Natural killer cell (primary cell): Measurements from ENCODE around the gene ATF4. TPM values are rescaled to one million over a fixed set of nuclear protein-coding genes. Genes with fewer than 3 reads are reported as not detected.

Source experiments
- total RNA-seq, 4 donors: library from RNA; stranded (reverse); fragments of 120-200 nt in 1 of 4; gene quantifications; one replicate each; pipeline versions ENCODE4 v1.2.3 to v1.2.4, GENCODE V29; 2013 to 2022

Gene ATF4
- total RNA-seq, 3 donors from 2014 or later (not counting 1 experiment from before 2014, with no cell fraction given) = 235 to 242 (median 238) TPM

Other genes with a start within 250 kb of the ATF4 start
- gene RPL3, start 200.9 kb upstream of the ATF4 start, total RNA-seq = 1,000 to 10,000 TPM; 1,534 to 1,757 (median 1,614) TPM
- 10 to 100 TPM; 30.3 to 35.7 (median 31.3) TPM for gene SYNGR1, start 170.6 kb upstream of the ATF4 start, total RNA-seq
- gene TAB1, start 120.8 kb upstream of the ATF4 start, total RNA-seq = 10 to 100 TPM; 24.3 to 30.4 (median 24.8) TPM
- gene MGAT3, start 63.5 kb upstream of the ATF4 start, total RNA-seq = 10 to 100 TPM in 1 of 3 donors, under 1 TPM in 2; 0.09 to 13.7 (median 0.11) TPM
- 10 to 100 TPM; 16.1 to 27.6 (median 25.1) TPM for gene MIEF1, start 18.3 kb upstream of the ATF4 start, total RNA-seq
- 10 to 100 TPM; 56.7 to 66.5 (median 61.3) TPM for gene RPS19BP1, start 12.2 kb downstream of the ATF4 start, total RNA-seq
- under 1 TPM; 0.05 to 0.83 (median 0.72) TPM for gene CACNA1I, start 50.2 kb downstream of the ATF4 start, total RNA-seq